OCI-LY3 (cell line): ENCODE data around the gene FYN.

Experiments
- H2AFZ ChIP-seq: fragments of 200-600, 300-600 bp; shearing (Covaris generic); 2 replicates; pipeline ENCODE4 v1.6.0; 2014; ENCODE audit warnings: antibody characterized with exemption, low read depth, low read length
- H3K27ac ChIP-seq: fragments of 200-600, 300-600 bp; sonication (generic); 2 replicates; pipeline ENCODE4 v1.5.1; 2014; ENCODE audit warnings: mild to moderate bottlenecking, low read length, moderate library complexity, mixed read lengths
- H3K27me3 ChIP-seq: fragments of 200-600, 300-600 bp; sonication (generic); 2 replicates; pipeline ENCODE4 v1.6.1; 2014; ENCODE audit warnings: low read depth, low read length, mixed read lengths
- H3K36me3 ChIP-seq: fragments of 200-600, 300-600 bp; sonication (generic); replicated peaks from 2 replicates; pipeline ENCODE3; 2014; ENCODE audit warnings: low read depth, low read length, mixed read lengths
- H3K4me1 ChIP-seq: fragments of 300-600, 200-600 bp; sonication (generic); 2 replicates; pipeline ENCODE4 v1.6.1; 2014; ENCODE audit warnings: low read length, mixed read lengths
- H3K4me2 ChIP-seq: fragments of 200-600, 300-600 bp; sonication (generic); 2 replicates; pipeline ENCODE4 v1.6.1; 2014; ENCODE audit warnings: low read length, mixed read lengths
- H3K4me3 ChIP-seq: fragments of 300-600, 200-600 bp; sonication (generic); 2 replicates; pipeline ENCODE4 v1.5.1; 2014; ENCODE audit warnings: antibody characterized with exemption, mild to moderate bottlenecking, low read length, moderate library complexity
- H3K79me2 ChIP-seq: fragments of 300-600, 200-600 bp; shearing (Covaris generic); 2 replicates; pipeline ENCODE4 v1.6.1; 2014; ENCODE audit warnings: mild to moderate bottlenecking, low read length, mixed read lengths
- H3K9ac ChIP-seq: fragments of 300-600, 200-600 bp; shearing (Covaris generic); 2 replicates; pipeline ENCODE4 v1.6.0; 2014; ENCODE audit warnings: mild to moderate bottlenecking, low read length, moderate library complexity
- H3K9me3 ChIP-seq: fragments of 200-600, 300-600 bp; shearing (Covaris generic); 2 replicates; pipeline ENCODE4 v1.6.1; 2014; ENCODE audit warnings: low read length, mixed read lengths; ENCODE audit not compliant: insufficient read depth
- H4K20me1 ChIP-seq: fragments of 200-600, 300-600 bp; sonication (generic); 2 replicates; pipeline ENCODE4 v1.6.1; 2016; ENCODE audit warnings: low read length, mixed read lengths; ENCODE audit not compliant: insufficient read depth
- EZH2phosphoT487 ChIP-seq: fragments of 200-600 bp; shearing (Covaris generic); IDR thresholded peaks from 2 replicates; pipeline ENCODE4 v1.6.1; 2018; ENCODE audit warnings: antibody characterized with exemption, mixed run types, low read depth
- TF ChIP-seq, protein P1 (sequence below): fragments of 200-600, 300-600 bp; sonication (generic); IDR thresholded peaks from 2 replicates; pipeline ENCODE4 v1.5.1; 2014; ENCODE audit warnings: antibody characterized with exemption, low read length, low read depth

Gene FYN

DNA sequence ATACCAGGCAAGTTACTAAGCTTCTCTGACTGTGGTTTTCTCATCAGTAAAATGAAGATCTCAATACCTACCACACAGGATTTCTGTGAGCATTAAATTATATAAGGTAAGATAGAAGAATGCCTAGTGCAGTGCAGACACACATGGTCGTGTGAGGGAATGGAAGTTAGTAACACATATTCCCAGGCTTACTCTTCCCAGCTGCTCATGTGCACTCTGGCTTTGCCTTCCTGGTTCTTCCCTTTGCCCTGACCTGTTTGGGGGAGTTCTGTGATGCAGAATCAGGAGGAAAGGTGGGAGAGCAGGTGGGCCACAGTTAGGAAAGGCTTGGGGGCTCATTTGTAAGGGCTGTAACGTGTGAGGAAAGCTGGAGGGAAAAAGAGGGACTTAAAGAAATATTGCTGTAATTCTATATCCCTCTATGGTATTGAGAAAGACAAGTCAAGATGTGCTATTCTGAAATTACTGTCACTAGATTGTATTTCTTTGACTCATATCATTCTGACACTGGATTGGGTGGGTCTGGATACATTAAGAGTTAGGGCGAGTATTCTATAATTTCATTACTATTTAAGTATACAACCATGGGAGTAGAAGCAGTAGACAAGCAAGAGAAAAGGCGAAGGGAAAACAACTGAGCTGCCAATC, 47.7 kb downstream of the FYN start:
- no peaks in the 10 kb centered on the region for H3K36me3 ChIP-seq
- no peak overlapping the region for H3K4me2 ChIP-seq
- no peaks in the 10 kb centered on the region for H3K9me3 ChIP-seq
- H4K20me1 ChIP-seq: no peaks in the 10 kb centered on the region
- no peak overlapping the region for H2AFZ ChIP-seq
- 0 out of 2 replicates have a peak, but pooled peaks cover 3% of the 10 kb centered on the region for H3K4me1 ChIP-seq
- no peaks in the 10 kb centered on the region for H3K79me2 ChIP-seq
- TF ChIP-seq EZH2phosphoT487: no peak
- TF ChIP-seq, protein P1, sequence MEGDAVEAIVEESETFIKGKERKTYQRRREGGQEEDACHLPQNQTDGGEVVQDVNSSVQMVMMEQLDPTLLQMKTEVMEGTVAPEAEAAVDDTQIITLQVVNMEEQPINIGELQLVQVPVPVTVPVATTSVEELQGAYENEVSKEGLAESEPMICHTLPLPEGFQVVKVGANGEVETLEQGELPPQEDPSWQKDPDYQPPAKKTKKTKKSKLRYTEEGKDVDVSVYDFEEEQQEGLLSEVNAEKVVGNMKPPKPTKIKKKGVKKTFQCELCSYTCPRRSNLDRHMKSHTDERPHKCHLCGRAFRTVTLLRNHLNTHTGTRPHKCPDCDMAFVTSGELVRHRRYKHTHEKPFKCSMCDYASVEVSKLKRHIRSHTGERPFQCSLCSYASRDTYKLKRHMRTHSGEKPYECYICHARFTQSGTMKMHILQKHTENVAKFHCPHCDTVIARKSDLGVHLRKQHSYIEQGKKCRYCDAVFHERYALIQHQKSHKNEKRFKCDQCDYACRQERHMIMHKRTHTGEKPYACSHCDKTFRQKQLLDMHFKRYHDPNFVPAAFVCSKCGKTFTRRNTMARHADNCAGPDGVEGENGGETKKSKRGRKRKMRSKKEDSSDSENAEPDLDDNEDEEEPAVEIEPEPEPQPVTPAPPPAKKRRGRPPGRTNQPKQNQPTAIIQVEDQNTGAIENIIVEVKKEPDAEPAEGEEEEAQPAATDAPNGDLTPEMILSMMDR: no peak
- no peaks in the 10 kb centered on the region for H3K27me3 ChIP-seq
- H3K4me3 ChIP-seq: no peak overlapping the region
- H3K9ac ChIP-seq: no peak overlapping the region
- H3K27ac ChIP-seq: no peak overlapping the region

DNA sequence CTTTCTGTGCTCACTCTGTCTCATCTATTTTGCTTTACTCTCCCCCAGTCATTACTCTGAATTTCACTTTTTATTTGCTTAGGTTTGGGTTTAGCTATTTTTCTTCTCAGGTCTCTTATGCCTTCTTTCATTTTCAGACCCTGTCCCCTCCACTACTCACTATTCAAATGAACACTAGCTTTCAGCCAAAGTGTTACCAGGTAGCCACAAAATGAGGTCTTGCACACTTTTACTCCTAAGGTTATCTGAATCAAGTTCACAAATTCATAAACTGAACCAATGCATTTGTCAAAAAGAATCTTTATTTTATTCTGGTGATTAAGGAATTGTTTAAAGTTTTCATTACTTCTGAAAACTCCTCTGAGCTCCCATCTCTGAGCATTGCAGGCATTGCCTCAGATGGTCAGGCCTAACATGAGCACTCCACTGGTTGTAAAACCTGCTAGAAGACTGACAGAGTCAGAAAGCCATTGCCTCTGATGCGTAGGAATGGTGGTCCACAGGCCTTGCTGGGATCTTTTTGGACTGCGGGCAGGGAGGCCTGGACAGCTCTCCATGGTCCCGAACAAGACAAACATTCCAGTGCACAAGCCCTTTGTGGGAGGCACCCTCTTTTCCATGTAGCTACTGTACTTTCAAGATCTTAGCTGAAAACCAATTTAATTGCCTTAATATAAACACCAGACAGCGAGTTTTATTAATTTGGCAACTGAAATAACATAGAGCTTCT, 48.5 kb downstream of the FYN start:
- TF ChIP-seq, protein P1: no peak
- no peak for TF ChIP-seq EZH2phosphoT487
- H3K9ac ChIP-seq: no peak overlapping the region
- H3K27me3 ChIP-seq: no peaks in the 10 kb centered on the region
- H3K36me3 ChIP-seq: no peaks in the 10 kb centered on the region
- H2AFZ ChIP-seq: no peak overlapping the region
- no peaks in the 10 kb centered on the region for H3K79me2 ChIP-seq
- H3K4me3 ChIP-seq: no peak overlapping the region
- no peaks in the 10 kb centered on the region for H4K20me1 ChIP-seq
- 0 out of 2 replicates have a peak, but pooled peaks cover 3% of the 10 kb centered on the region for H3K4me1 ChIP-seq
- H3K9me3 ChIP-seq: no peaks in the 10 kb centered on the region
- no peak overlapping the region for H3K4me2 ChIP-seq
- H3K27ac ChIP-seq: no peak overlapping the region

DNA sequence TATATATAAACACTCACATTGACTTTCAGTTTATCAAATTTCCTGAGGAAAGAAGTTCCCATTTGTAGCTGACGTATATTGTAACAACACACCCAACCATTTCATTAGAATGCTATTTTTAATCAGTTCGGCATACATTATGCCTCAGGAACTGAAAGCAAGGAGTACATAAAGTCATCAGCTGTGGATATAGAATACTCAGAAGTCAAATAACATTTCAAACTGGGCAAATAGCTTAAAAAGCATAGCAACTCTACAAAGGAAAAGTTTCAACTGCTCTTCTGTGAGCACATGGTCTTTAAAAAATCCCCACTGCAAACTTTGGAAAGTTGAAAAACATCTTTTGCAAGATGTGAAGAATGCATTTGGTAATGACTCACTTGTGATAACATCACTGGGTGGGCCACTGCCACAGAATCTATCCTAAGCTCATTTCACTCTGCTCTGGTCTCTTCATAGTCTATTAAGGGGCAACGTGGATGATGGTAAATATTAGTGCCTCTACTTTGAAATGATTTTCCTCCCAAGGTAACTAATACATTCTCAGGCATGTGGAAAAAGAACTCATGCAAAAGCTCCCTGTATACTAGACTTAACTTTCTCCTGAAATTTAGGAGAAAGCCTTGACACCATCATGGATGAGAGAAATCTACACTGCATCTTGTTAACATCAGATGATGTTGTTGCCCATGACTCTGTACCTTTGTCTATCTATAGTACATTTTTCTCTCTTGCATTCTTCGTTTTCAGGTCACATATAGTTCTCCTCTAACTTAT, 49.2 kb downstream of the FYN start:
- Histone ChIP-seq H3K4me2 (no peak overlapping the region), H3K36me3 (no peaks in the 10 kb centered on the region), H3K79me2 (no peaks in the 10 kb centered on the region), H2AFZ (no peak overlapping the region), H3K9me3 (no peaks in the 10 kb centered on the region), H4K20me1 (no peaks in the 10 kb centered on the region), H3K4me3 (no peak overlapping the region), H3K27ac (no peak overlapping the region), H3K27me3 (no peaks in the 10 kb centered on the region), H3K9ac (no peak overlapping the region), H3K4me1 (0 out of 2 replicates have a peak, but pooled peaks cover 3% of the 10 kb centered on the region)
- no peak for TF ChIP-seq EZH2phosphoT487
- TF ChIP-seq, protein P1: no peak

DNA sequence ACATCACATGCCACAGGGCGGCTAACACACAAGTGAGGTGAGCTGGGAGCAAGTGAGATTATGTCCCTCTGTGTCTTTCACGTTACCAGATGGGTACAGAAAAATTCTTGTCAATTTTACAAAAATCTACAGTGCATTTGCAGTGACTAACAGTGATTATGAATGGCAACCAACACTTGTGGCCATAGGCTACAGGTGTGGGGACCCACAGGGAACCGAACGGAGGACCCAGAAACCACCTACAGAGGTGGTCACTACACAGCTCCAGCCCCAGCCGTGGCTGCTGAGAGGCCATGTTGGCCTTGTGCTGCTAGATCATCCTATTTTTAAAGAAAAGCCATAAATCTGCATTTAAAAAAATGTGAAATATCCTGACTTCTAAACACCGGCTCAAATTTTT, 50.2 kb downstream of the FYN start:
- Histone ChIP-seq H3K79me2 (no peaks in the 10 kb centered on the region), H3K27ac (no peak overlapping the region), H3K4me3 (no peak overlapping the region), H3K4me2 (no peak overlapping the region), H3K9me3 (no peaks in the 10 kb centered on the region), H3K36me3 (no peaks in the 10 kb centered on the region), H3K4me1 (0 out of 2 replicates have a peak, but pooled peaks cover 3% of the 10 kb centered on the region), H4K20me1 (no peaks in the 10 kb centered on the region), H2AFZ (no peak overlapping the region), H3K9ac (no peak overlapping the region), H3K27me3 (no peaks in the 10 kb centered on the region)
- TF ChIP-seq EZH2phosphoT487: no peak
- TF ChIP-seq, protein P1: no peak
